Esophagus muscularis mucosa (tissue), 4 donors: ENCODE data around the gene VPS13C. TPM values are rescaled to one million over a fixed set of nuclear protein-coding genes. Genes with fewer than 3 reads are reported as not detected.

ENCODE experiments used
- DNase-seq: peaks from one replicate; pipeline ENCODE4 v3.0.0-alpha.2; 2017; ENCODE audit errors: extremely low spot score
- H3K27ac ChIP-seq, 4 donors: fragments of 200-600 bp; sonication (generic); replicated peaks in 1 of 4; 1 replicate in 3 of 4; 2 replicates in 1 of 4; pipeline ENCODE4 v1.5.1; 2016 to 2019; ENCODE audit warnings: mild to moderate bottlenecking in 1 of 4
- H3K27me3 ChIP-seq, 4 donors: fragments of 200-600 bp; sonication (generic); one replicate each; pipeline versions ENCODE4 v1.5.1 to v1.6.0; 2016 to 2019
- H3K36me3 ChIP-seq, 4 donors: fragments of 200-600 bp; sonication (generic); one replicate each; pipeline ENCODE4 v1.5.1; 2016 to 2019
- H3K4me1 ChIP-seq, 4 donors: fragments of 200-600 bp; sonication (generic); one replicate each; pipeline ENCODE4 v1.5.1; 2016 to 2019
- H3K4me3 ChIP-seq, 4 donors: fragments of 200-600 bp; sonication (generic); 1 replicate in 2 of 4; 2 replicates in 2 of 4; pipeline ENCODE4 v1.5.1; 2016 to 2019; ENCODE audit warnings: mild to moderate bottlenecking in 4 of 4, moderate library complexity in 1 of 4
- H3K9me3 ChIP-seq, 4 donors: fragments of 200-600 bp; sonication (generic); 1 replicate in 3 of 4; 2 replicates in 1 of 4; pipeline ENCODE4 v1.5.1; 2016 to 2019
- CTCF ChIP-seq, 3 experiments: fragments of 200-600 bp in 2 of 3; fragments of 450-650 bp in 1 of 3; sonication (generic) in 2 of 3; IDR thresholded peaks; one replicate each; pipeline ENCODE4 v1.5.1; 2017 to 2019; ENCODE audit warnings: antibody characterized with exemption in 3 of 3, mild to moderate bottlenecking in 2 of 3, moderate library complexity in 1 of 3
- EP300 ChIP-seq: sonication (generic); formaldehyde crosslinking; IDR thresholded peaks from one replicate; pipeline ENCODE4 v1.6.1; 2017; ENCODE audit warnings: antibody characterized with exemption
- POLR2A ChIP-seq: fragments of 450-650 bp; IDR thresholded peaks from one replicate; pipeline ENCODE4 v1.6.1; 2017; ENCODE audit warnings: antibody characterized with exemption, moderate library complexity, mild to moderate bottlenecking, low read depth
- POLR2AphosphoS5 ChIP-seq, 2 donors: sonication (generic); formaldehyde crosslinking; IDR thresholded peaks; one replicate each; pipeline ENCODE4 v1.6.1; 2017; ENCODE audit warnings: antibody characterized with exemption in 2 of 2
- WGBS: methylation state at CpG from one replicate; pipeline ENCODE4 v1.1.5; 2018; 5-methylcytosine and 5-hydroxymethylcytosine counted together
- intact Hi-C: fragments of 100-400 bp; cut with DNase I; formaldehyde crosslinking; loops from one replicate; pipeline ENCODE4 v1.15.1; 2023
- total RNA-seq, 4 donors: library from RNA; depleted of rRNA; stranded (reverse); fragments of >200 nt; gene quantifications; one replicate each; pipeline versions ENCODE4 v1.1.0 to v1.2.1, GENCODE V29; 2016

Gene VPS13C
- total RNA-seq, 4 donors from 2014 or later: 58.5 to 86.0 (median 59.4) TPM

- H3K4me3 ChIP-seq: no peak overlapping the region
- WGBS: 87% methylated on average over 5 of the region's 5 CpGs
- TF ChIP-seq POLR2AphosphoS5 (IDR thresholded peaks at IDR 0.05) (no peak), EP300 (no peak), CTCF (IDR thresholded peaks at IDR 0.05) (no peak), POLR2A (no peak)
- H3K27ac ChIP-seq: no peak overlapping the region
- H3K4me1 ChIP-seq: no peaks in the 10 kb centered on the region
- H3K9me3 ChIP-seq: peaks cover 0 to 7% (median 5%) of the 10 kb centered on the region in 4 donors
- intact Hi-C loops: no loop called here
- no peaks in the 10 kb centered on the region for H3K27me3 ChIP-seq
- H3K36me3 ChIP-seq: peaks cover 9 to 50% (median 26%) of the 10 kb centered on the region in 4 donors
- no peak for DNase-seq
Measured at GRCh38 chr15:61888074-61888780, 172.0 kb downstream of the VPS13C start.

- no peak for DNase-seq
- intact Hi-C loops: no loop called here
- H3K27me3 ChIP-seq: no peaks in the 10 kb centered on the region
- H3K4me3 ChIP-seq: no peak overlapping the region
- H3K36me3 ChIP-seq: peaks cover 6 to 52% (median 27%) of the 10 kb centered on the region in 4 donors
- no peaks in the 10 kb centered on the region for H3K9me3 ChIP-seq
- H3K27ac ChIP-seq: no peak overlapping the region
- H3K4me1 ChIP-seq: no peaks in the 10 kb centered on the region
- TF ChIP-seq POLR2A (no peak), EP300 (no peak), CTCF (IDR thresholded peaks at IDR 0.05) (no peak), POLR2AphosphoS5 (IDR thresholded peaks at IDR 0.05) (no peak)
- WGBS: 88% methylated on average over 5 of the region's 5 CpGs
Measured at GRCh38 chr15:61880084-61880483, 180.2 kb downstream of the VPS13C start.

GRCh38 chr15:61879219-61879618 lies 181.0 kb downstream of the VPS13C start:
- TF ChIP-seq POLR2AphosphoS5 (IDR thresholded peaks at IDR 0.05): no peak
- TF ChIP-seq POLR2A: no peak
- no peak for TF ChIP-seq EP300
- TF ChIP-seq CTCF (IDR thresholded peaks at IDR 0.05): no peak
- H3K4me1 ChIP-seq: no peaks in the 10 kb centered on the region
- no peak overlapping the region for H3K27ac ChIP-seq
- no peaks in the 10 kb centered on the region for H3K27me3 ChIP-seq
- H3K4me3 ChIP-seq: no peak overlapping the region
- intact Hi-C loops: no loop called here
- peaks cover 6 to 61% (median 28%) of the 10 kb centered on the region in 4 donors for H3K36me3 ChIP-seq
- 90% methylated on average over 3 of the region's 3 CpGs for WGBS
- H3K9me3 ChIP-seq: no peaks in the 10 kb centered on the region
- no peak for DNase-seq

GRCh38 chr15:61871926-61872522 lies 188.2 kb downstream of the VPS13C start:
- Histone ChIP-seq H3K4me3 (no peak overlapping the region), H3K4me1 (no peaks in the 10 kb centered on the region), H3K36me3 (peaks cover 16 to 99% (median 51%) of the 10 kb centered on the region in 4 donors), H3K27ac (no peak overlapping the region), H3K27me3 (no peaks in the 10 kb centered on the region), H3K9me3 (no peaks in the 10 kb centered on the region)
- intact Hi-C loops: no loop called here
- WGBS: 95% methylated on average over 1 of the region's 1 CpG
- TF ChIP-seq POLR2A: no peak
- peak; percentile 9 to 46 (median 19) for TF ChIP-seq CTCF (IDR thresholded peaks at IDR 0.05)
- no peak for DNase-seq
